Activated CD4-positive, alpha-beta T cell treated with anti-CD3 and anti-CD28 coated beads, Interleukin-2, amount 10 ng/mL, durations not matched to agents 24 days and 14 days (primary cell): Measurements from ENCODE around the gene CKS1B. TPM values are rescaled to one million over a fixed set of nuclear protein-coding genes. Genes with fewer than 3 reads are reported as not detected.
"Not testable (repeated sequence)": the region's sequence is repeated elsewhere in the genome, so short reads cannot be mapped to it uniquely, and the experiment has no call there.

Experiments
- DNase-seq: peaks from one replicate; pipeline ENCODE4 v3.0.0; 2022
- H3K27ac Mint-ChIP-seq: one replicate; pipeline ENCODE4 v1.8.0; 2022; ENCODE audit warnings: mild to moderate bottlenecking, mixed read lengths
- H3K27me3 Mint-ChIP-seq: one replicate; pipeline ENCODE4 v1.8.0; 2022; ENCODE audit warnings: mixed read lengths
- H3K36me3 Mint-ChIP-seq: one replicate; pipeline ENCODE4 v1.8.0; 2022; ENCODE audit warnings: low read depth, mild to moderate bottlenecking, mixed read lengths
- H3K4me1 Mint-ChIP-seq: one replicate; pipeline ENCODE4 v1.8.0; 2021; ENCODE audit warnings: mixed read lengths
- H3K4me3 Mint-ChIP-seq: one replicate; pipeline ENCODE4 v1.8.0; 2022; ENCODE audit warnings: mild to moderate bottlenecking, moderate library complexity, mixed read lengths
- H3K9me3 Mint-ChIP-seq: one replicate; pipeline ENCODE4 v1.8.0; 2021; ENCODE audit warnings: mixed read lengths
- intact Hi-C: fragments of 100-400 bp; cut with micrococcal nuclease; formaldehyde crosslinking; loops from one replicate; pipeline ENCODE4 v1.15.1; 2023
- total RNA-seq: library from RNA; stranded (reverse); gene quantifications from 2 replicates; pipeline ENCODE4 v1.2.3, GENCODE V29; 2022

CKS1B gene
- total RNA-seq, 1 donor from 2014 or later, result 181 TPM

DNA sequence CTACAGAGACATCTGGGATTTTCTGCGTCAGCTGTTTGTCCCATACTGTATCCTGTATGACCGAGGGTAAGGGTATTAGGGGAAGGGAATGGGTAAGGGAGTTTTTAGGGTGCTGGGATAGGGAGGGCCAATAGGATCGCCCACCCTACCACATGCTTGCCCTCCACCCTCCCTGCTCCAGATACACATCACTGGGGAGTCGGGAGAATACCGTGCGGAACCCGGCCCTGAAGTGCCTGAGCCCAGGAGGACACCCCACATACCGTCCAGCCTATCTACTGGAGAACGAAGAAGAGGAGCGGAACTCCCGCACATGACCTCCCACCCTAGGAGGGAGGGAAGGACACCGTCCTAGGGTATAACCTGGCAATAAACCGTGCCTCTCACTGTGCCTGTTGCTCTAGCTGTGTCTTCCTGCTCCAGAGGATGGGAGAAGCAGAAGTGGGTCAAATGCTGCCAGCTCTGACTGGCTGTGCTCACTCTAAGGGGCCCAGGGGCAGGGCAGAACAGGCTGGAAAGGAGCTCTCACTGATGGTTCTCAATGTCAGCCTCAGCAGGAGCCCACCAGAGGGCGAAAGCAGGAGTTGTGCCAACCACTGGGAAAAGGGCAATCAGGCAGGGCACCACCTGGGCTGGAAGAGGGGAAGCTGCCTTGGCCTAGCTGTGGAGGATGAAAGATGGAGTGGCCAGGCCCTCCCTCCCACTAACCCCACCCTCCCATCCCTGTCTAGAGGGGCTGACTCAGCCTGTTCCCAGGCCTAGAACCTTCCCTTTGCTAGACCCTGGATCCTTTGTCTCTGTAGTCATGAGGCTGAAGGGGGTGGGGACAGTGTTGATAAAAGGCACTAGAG lies 18.5 kb downstream of the CKS1B start:
- Mint-ChIP-seq H3K4me3 (no peak overlapping the region), H3K4me1 (peaks cover 26% of the 10 kb centered on the region), H3K27ac (no peak overlapping the region), H3K36me3 (peaks cover 29% of the 10 kb centered on the region), H3K27me3 (no peaks in the 10 kb centered on the region), H3K9me3 (no peaks in the 10 kb centered on the region)
- no peak for DNase-seq
- intact Hi-C loops, result no loop called here

DNA sequence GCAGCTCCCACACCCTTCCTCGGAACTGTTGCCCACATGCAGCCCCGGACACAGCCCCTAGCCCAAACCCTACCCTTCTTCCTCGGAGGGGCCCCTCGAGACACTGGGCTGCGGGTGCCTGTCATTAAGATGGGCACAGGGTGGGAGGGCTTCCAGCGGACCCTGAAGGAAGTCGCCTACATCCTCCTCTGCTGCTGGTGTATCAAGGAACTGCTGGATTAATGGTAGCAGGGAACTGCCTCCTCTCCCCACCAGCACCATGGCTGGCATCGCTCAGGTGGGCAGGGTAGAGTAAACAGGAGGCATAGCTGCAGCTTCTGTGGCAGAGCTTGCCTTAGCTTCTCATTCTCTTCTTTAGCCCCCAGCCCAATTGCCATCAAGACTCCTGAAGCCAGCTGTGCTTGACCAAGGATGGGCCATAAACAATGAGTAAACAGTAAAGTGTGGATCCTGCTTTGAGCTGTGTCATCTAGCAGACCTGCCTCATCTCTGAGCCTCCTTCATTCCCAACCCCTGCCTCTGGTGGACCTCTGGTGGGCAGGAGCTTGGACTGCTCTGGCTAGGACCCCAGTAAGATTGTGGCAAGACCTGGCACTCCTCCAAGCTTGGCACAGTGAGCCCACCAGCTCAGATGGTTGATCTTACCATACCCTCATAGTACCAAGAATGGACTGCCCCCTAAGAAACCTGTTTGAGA lies 19.2 kb downstream of the CKS1B start, which contains the start of gene LENEP:
TSS of gene LENEP (plus strand) at position 15 of the 697 bp plus-strand sequence. CDS start at position 37, 22 bp downstream.
- H3K36me3 Mint-ChIP-seq, result peaks cover 21% of the 10 kb centered on the region
- no peak for DNase-seq
- H3K4me3 Mint-ChIP-seq, result no peak within 1 kb of the TSS
- intact Hi-C loops, result no loop called here
- H3K4me1 Mint-ChIP-seq, result peaks cover 26% of the 10 kb centered on the region
- H3K27me3 Mint-ChIP-seq, result no peaks in the 10 kb centered on the region
- no peaks in the 10 kb centered on the region for H3K9me3 Mint-ChIP-seq
- H3K27ac Mint-ChIP-seq, result no peak within 1 kb of the TSS

DNA sequence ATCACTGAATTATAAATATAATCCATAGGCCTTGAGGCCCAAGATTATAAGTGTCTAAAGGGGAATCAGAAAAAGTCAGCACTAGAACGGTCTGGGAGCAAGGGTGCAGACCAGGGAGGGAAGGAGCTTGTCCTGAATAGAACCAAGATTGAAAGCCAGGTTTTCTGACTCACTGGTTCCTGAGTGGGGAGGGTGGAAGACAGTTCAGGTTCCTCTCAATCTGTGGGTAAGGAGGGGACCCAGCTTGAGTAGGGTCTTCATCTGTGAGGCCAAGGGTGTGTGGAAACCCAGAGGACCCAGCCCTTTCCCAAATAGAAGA lies 19.7 kb downstream of the CKS1B start:
- Mint-ChIP-seq H3K36me3 (peaks cover 16% of the 10 kb centered on the region), H3K4me1 (peaks cover 28% of the 10 kb centered on the region), H3K9me3 (no peaks in the 10 kb centered on the region), H3K4me3 (no peak overlapping the region), H3K27ac (no peak overlapping the region), H3K27me3 (no peaks in the 10 kb centered on the region)
- intact Hi-C loops, result no loop called here
- DNase-seq, result no peak

DNA sequence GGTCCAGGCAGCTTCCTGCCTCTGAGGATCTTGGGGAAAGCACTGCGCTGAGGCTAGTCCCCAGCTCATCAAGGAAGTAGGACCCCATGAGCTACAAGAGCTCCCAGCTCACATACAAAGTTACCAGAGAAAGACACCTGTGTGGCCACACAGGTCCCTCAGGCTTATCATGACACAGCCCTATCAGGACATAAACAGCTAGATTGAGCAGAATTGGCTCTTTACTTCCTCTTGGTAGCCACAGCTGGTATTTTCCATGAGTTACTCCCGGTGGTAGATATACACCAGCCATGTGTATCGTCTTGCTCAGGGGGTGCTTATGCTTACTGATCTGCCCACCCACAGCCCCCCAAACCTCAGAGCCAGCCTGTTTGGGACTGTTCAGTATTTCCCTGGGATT lies 20.1 kb downstream of the CKS1B start:
- Mint-ChIP-seq H3K4me1 (peaks cover 28% of the 10 kb centered on the region), H3K27ac (no peak overlapping the region), H3K4me3 (no peak overlapping the region), H3K9me3 (no peaks in the 10 kb centered on the region), H3K27me3 (no peaks in the 10 kb centered on the region), H3K36me3 (peaks cover 14% of the 10 kb centered on the region)
- no peak for DNase-seq
- intact Hi-C loops, result no loop called here

DNA sequence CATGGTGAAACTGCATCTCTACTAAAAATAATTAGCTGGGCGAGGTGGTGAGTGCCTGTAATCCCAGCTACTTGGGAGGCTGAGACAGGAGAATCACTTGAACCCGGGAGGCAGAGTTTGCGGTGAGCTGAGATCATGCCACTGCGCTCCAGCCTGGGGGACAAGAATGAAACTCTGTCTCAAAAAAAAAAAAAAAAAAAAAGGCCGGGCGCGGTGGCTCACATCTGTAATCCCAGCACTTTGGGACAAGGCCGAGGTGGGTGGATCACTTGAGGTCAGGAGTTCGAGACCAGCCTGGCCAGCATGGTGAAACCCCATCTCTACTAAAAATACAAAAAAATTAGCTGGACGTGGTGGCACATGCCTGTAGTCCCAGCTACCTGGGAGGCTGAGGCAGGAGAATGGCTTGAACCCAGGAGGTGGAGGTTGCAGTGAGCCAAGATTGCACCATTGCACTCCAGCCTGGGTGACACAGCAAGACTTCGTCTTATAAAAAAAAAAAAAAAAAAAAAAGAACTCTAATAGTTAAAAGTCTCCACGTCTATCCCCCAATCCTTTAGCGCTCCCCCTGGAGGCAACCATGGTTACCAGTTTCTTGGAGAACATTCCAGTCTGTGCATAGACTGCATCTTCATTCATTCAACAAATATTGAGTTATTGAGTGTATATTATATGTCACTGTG lies 21.0 kb downstream of the CKS1B start:
- H3K36me3 Mint-ChIP-seq, H3K27me3 Mint-ChIP-seq, H3K4me3 Mint-ChIP-seq, H3K9me3 Mint-ChIP-seq, H3K27ac Mint-ChIP-seq, DNase-seq, intact Hi-C loops: not testable (repeated sequence)
- peaks cover 33% of the 10 kb centered on the region for H3K4me1 Mint-ChIP-seq

DNA sequence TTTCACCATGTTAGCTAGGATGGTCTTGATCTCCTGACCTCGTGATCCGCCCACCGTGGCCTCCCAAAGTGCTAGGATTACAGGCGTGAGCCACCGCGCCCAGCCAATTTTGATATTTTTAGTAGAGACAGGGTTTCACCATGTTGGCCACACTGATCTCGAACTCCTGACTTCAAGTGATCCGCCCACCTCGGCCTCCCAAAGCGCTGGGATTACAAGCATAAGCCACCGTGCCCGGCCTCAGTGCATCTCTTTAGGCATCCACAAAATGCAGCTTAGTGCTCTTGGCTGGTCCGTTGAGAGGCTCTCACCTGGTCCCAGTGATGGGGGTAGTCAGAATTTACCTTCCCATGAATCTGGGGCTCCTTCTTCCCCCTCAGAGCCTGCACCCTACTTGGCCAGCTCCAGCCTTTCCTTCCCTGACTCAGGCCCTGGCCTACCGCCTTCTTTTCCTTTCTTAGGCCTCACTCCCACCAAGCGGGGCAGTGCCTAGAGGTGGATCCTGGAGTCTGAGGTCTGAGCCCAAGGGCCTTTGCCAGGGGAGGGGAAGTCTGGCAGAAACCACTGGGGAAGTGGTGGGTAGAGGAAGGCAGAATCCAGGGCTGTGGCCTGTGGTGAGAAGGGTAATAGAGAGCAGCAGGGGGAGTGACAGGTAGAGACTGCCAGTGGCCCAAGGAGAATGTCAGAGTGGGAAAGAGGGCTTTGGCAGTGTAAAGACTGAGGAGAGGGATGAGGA lies 22.7 kb downstream of the CKS1B start:
- H3K27ac Mint-ChIP-seq, result peak overlapping the region; percentile 5
- H3K4me3 Mint-ChIP-seq, result peak overlapping the region; percentile 47
- peaks cover 5% of the 10 kb centered on the region for H3K36me3 Mint-ChIP-seq
- H3K4me1 Mint-ChIP-seq, result peaks cover 36% of the 10 kb centered on the region
- intact Hi-C loops, result no loop called here
- no peaks in the 10 kb centered on the region for H3K27me3 Mint-ChIP-seq
- H3K9me3 Mint-ChIP-seq, result no peaks in the 10 kb centered on the region
- DNase-seq, result no peak

DNA sequence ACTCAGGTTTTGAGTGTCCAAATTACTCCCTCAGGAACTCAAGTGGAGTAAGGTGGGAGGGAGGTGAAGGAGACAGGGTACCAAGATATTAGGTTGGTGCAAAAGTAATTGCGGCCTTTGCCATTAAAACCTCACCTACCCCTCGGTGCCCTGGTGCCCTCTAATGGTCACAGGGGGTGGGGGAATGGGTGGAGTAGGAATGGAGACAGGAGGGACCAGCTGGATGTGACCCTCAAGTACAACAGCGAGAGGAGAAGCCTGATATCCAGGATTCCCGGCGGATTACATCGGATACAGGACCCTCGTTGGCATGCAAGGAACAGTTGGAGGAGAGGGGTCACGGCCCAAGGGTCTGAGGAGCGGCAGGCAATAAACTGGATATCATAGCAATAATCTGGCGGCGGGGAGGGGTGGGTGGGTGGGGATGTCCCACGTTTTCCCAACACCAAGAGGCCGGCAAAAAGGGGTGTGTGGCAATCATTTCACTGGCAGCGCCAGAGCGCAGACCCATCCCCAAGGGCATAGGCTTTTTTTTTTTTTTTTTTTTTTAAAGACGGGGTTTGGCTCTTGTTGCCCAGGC lies 23.8 kb downstream of the CKS1B start:
- peak overlapping the region; percentile 80 for H3K27ac Mint-ChIP-seq
- peaks cover 5% of the 10 kb centered on the region for H3K36me3 Mint-ChIP-seq
- intact Hi-C loops, result no loop called here
- H3K4me3 Mint-ChIP-seq, result peak overlapping the region; percentile 99
- H3K9me3 Mint-ChIP-seq, result no peaks in the 10 kb centered on the region
- peaks cover 37% of the 10 kb centered on the region for H3K4me1 Mint-ChIP-seq
- H3K27me3 Mint-ChIP-seq, result no peaks in the 10 kb centered on the region
- DNase-seq, result no peak

DNA sequence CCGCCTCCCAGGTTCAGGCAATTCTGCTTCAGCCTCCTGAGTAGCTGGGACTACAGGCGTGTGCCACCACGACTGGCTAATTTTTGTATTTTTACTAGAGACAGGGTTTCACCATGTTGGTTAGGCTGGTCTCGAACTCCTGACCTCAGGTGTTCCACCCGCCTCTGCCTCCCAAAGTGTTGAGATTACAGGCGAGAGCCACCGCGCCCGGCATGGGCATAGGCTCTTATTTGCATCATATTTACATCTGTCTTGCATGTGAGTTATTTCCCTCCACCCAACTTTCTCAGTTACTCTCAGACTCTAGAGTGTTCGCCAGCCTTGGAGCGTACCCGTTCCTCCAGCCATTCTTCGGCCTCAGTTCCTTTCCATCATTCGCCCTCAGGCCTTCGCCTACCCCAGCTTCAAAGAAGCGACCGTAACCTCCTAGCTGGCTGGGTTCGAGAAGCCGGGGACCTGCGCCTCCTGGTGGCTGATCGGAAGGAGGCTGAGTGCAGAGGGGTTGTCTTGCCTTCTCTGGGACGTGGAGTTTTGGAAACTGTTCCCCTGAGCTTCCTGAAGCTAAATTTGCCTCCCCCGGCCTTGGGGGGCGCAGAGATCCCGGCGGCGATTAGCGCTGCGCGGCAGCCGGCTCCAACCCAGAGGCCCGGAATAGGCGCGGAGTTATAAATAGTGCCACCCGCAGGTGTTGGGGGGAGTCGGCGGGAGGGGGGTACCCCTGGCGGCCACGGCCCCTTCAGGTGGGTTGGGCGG lies 24.5 kb downstream of the CKS1B start:
- Mint-ChIP-seq H3K27ac (peak overlapping the region; percentile 93), H3K9me3 (no peaks in the 10 kb centered on the region), H3K27me3 (no peaks in the 10 kb centered on the region), H3K36me3 (peaks cover 9% of the 10 kb centered on the region), H3K4me3 (peak overlapping the region; percentile 99), H3K4me1 (peaks cover 40% of the 10 kb centered on the region)
- intact Hi-C loops, result loop anchor here (1.0 kb wide), 4 partner anchors 16 to 62 kb away; partner anchors contain the start of genes CKS1B, FLAD1 and PYGO2
- DNase-seq, result peak; percentile 90

DNA sequence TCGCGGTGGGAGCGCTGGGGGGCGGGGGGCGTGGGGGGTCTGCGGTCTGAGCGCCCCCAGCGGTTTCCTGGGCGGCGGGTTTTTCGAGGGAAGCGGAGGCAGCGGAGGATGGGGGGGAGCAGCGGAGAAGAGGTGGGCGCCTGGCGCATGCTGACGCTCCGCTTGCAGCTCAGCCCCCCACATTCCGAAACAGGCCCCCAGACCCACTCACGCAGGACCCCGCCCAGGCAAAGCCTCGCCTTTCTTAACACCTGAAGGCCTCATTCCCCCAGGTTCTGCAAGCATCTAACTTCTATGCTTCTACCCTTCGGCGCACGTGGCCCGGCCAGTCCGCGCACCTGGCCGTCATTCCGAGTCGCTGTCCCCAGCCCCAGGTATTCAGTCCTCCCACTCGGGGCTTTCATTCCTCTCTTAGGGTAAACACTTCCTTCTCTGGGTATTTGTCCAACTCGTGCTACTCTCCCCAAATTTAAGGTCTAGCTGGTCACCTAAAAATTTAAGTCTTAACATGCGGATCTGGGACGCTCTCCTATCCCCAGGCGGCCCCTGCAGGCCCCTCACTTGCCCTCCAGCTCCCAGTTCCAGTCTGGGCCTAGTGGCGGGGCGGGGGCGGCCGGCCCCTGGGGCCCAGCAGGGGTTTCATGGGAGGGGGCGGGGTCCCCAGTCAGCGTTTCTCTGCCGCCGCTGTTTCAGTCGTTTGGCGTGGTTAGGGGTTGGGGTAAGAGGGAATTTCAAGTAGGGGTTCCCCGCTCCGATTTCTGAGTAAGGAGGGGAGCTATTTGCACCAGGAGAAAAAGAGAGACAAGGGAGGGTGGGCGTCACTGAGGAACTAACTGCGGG lies 25.3 kb downstream of the CKS1B start:
- H3K4me3 Mint-ChIP-seq, result peak overlapping the region; percentile 99
- intact Hi-C loops, result loop anchor here (1.0 to 5.0 kb wide), 10 partner anchors 9 to 441 kb away; partner anchors contain the start of genes CKS1B, EFNA4, FLAD1 and PBXIP1
- DNase-seq, result peak; percentile 84

DNA sequence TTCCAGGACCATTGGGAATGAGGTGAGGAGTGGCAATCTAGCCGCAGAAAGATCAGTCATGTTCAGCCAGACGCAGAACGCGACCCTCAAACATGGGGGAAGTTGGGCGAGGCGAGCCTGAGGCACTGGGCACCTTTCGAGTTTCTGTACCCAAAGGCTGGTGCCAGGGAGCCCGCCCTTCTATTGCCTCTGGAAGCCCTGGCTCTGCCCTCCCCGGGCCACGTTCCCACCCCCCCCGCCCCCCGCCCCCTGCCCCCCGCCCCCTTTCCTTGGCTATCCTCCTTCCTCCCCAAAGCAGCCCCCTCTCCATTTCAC lies 25.9 kb downstream of the CKS1B start:
- peak overlapping the region; percentile 99 for H3K4me3 Mint-ChIP-seq
- intact Hi-C loops, result loop anchor here (1.0 to 5.0 kb wide), 6 partner anchors 8 to 442 kb away; partner anchors contain the start of genes EFNA4, PBXIP1, SLC50A1 and UBE2Q1
- peaks cover 47% of the 10 kb centered on the region for H3K4me1 Mint-ChIP-seq
- DNase-seq, result no peak
- peak overlapping the region; percentile 93 for H3K27ac Mint-ChIP-seq
- no peaks in the 10 kb centered on the region for H3K27me3 Mint-ChIP-seq
- H3K9me3 Mint-ChIP-seq, result no peaks in the 10 kb centered on the region
- H3K36me3 Mint-ChIP-seq, result peaks cover 12% of the 10 kb centered on the region

More for the DNA sequence above, 25.3 kb downstream of the CKS1B start:
- Mint-ChIP-seq H3K4me1 (peaks cover 44% of the 10 kb centered on the region), H3K36me3 (peaks cover 12% of the 10 kb centered on the region), H3K9me3 (no peaks in the 10 kb centered on the region), H3K27me3 (no peaks in the 10 kb centered on the region), H3K27ac (peak overlapping the region; percentile 93)

DNA sequence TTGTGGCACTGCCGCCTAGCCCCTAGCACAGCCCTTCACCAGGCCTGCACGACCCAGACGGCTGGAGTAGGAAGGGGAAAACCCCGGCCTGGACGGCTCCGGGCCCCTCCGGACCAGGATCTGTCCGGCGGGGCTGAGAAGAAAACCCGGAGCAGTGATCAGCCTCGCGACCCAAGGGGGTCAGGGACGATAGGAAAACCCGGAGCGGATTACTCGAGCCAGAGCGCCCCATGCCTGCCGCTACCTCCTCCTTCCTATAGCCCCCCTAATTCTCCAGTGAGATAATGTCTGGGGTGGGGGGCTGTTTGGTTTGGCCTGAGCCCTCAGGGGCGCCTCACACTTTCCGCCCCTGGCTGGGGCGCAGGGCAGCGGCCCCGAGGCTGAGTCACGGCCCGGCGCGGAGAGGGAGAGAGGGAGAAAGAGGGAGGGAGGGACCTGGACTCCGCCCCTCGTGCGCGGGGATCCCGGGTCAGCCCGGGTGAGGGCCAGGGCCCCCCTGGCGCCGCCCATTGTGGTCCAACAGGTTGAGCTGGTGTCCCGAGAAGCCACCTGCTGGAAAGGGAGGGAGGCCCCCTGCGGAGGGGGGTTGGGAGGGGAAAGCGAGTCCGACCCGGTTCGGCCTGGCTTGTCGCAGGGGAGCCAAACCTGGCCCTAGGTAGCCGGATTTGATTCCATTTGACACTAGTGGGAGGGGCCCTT lies 26.4 kb downstream of the CKS1B start:
- DNase-seq, result peak; percentile 96
- intact Hi-C loops, result loop anchor here (1.0 to 5.0 kb wide), 7 partner anchors 7 to 442 kb away; partner anchors contain the start of genes EFNA4, PBXIP1, SLC50A1 and UBE2Q1
- Mint-ChIP-seq H3K4me3 (peak overlapping the region; percentile 99), H3K27me3 (no peaks in the 10 kb centered on the region), H3K36me3 (peaks cover 15% of the 10 kb centered on the region), H3K9me3 (no peaks in the 10 kb centered on the region), H3K4me1 (peaks cover 50% of the 10 kb centered on the region), H3K27ac (peak overlapping the region; percentile 93)
